IMR-90 (cell line): ENCODE measurements around the gene ROCK1. TPM values are rescaled to one million over a fixed set of nuclear protein-coding genes. Genes with fewer than 3 reads are reported as not detected.

Experiments used
- ATAC-seq: fragments of 200-7000 bp; cut with Tn5 transposase; 2 replicates; pipeline ENCODE4 v1.9.1; 2020; ENCODE audit warnings: low read depth, mild to moderate bottlenecking, moderate library complexity
- BruUV-seq: library from RNA; stranded (reverse); fragments of 400-500 nt; replicated peaks from 2 replicates; lab custom pipeline; 2021; lab: Mats Ljungman, UMichigan
- CTCF ChIA-PET: fragments of 300-600 bp; formaldehyde crosslinking; extraction: SDS; loops from one replicate; lab custom pipeline; 2021; ENCODE audit warnings: antibody characterized with exemption; lab: Yijun Ruan, JAX
- POLR2A ChIA-PET: fragments of 300-600 bp; sonication (Branson Sonifier 250); formaldehyde crosslinking; loops from one replicate; lab custom pipeline; 2022; ENCODE audit warnings: antibody characterized with exemption; ENCODE audit not compliant: unreplicated experiment; lab: Charles Lee
- DNase-seq: peaks from one replicate; pipeline ENCODE4 v3.0.0; 2013
- H2AFZ ChIP-seq: replicated peaks from 2 replicates; pipeline ENCODE3; 2013; ENCODE audit warnings: low read length, mild to moderate bottlenecking; ENCODE audit not compliant: poor library complexity
- H2AK5ac ChIP-seq: 2 replicates; pipeline ENCODE4 v1.6.1; 2013; ENCODE audit warnings: low read depth, low read length, inconsistent platforms
- H2AK9ac ChIP-seq: replicated peaks from 2 replicates; pipeline ENCODE3; 2013; ENCODE audit warnings: mild to moderate bottlenecking, low read depth, low read length, moderate library complexity; ENCODE audit not compliant: poor library complexity
- H2BK120ac ChIP-seq: 2 replicates; pipeline ENCODE4 v1.6.1; 2013; ENCODE audit warnings: low read depth, low read length, inconsistent platforms
- H2BK15ac ChIP-seq: 3 replicates; pipeline ENCODE4 v1.6.1; 2013; ENCODE audit warnings: low read depth, low read length, inconsistent platforms
- H2BK20ac ChIP-seq: 2 replicates; pipeline ENCODE4 v1.6.1; 2013; ENCODE audit warnings: low read depth, mild to moderate bottlenecking, inconsistent platforms, low read length, moderate library complexity
- H2BK5ac ChIP-seq: 2 replicates; pipeline ENCODE4 v1.6.1; 2013; ENCODE audit warnings: mild to moderate bottlenecking, low read depth, low read length, inconsistent platforms; ENCODE audit not compliant: poor library complexity, severe bottlenecking
- H3K14ac ChIP-seq: replicated peaks from 2 replicates; pipeline ENCODE4 v1.6.1; 2013; ENCODE audit warnings: low read depth, low read length, inconsistent platforms
- H3K18ac ChIP-seq: 2 replicates; pipeline ENCODE4 v1.6.1; 2013; ENCODE audit warnings: low read depth, low read length, control low read depth
- H3K23ac ChIP-seq: 2 replicates; pipeline ENCODE4 v1.6.1; 2013; ENCODE audit warnings: low read depth, low read length, inconsistent platforms
- H3K27ac ChIP-seq: 2 replicates; pipeline ENCODE4 v1.5.1; 2013; ENCODE audit warnings: mild to moderate bottlenecking, control low read depth, low read length; ENCODE audit not compliant: insufficient read depth
- H3K27me3 ChIP-seq: 2 replicates; pipeline ENCODE4 v1.6.1; 2013; ENCODE audit warnings: low read length; ENCODE audit not compliant: control insufficient read depth, insufficient read depth
- H3K36me3 ChIP-seq: 2 replicates; pipeline ENCODE4 v1.6.1; 2013; ENCODE audit warnings: low read length, mixed read lengths; ENCODE audit not compliant: control insufficient read depth, insufficient read depth
- H3K4ac ChIP-seq: 2 replicates; pipeline ENCODE4 v1.6.1; 2013; ENCODE audit warnings: low read depth, low read length, inconsistent platforms
- H3K4me1 ChIP-seq: 2 replicates; pipeline ENCODE4 v1.6.1; 2013; ENCODE audit warnings: low read length, mixed read lengths; ENCODE audit not compliant: control insufficient read depth, insufficient read depth
- H3K4me2 ChIP-seq: 2 replicates; pipeline ENCODE4 v1.6.1; 2013; ENCODE audit warnings: low read depth, mild to moderate bottlenecking, control low read depth, low read length, moderate library complexity
- H3K4me3 ChIP-seq: 2 replicates; pipeline ENCODE4 v1.5.1; 2013; ENCODE audit warnings: low read depth, mild to moderate bottlenecking, control low read depth, low read length, moderate library complexity; ENCODE audit not compliant: insufficient read depth
- H3K56ac ChIP-seq: 2 replicates; pipeline ENCODE4 v1.6.1; 2013; ENCODE audit warnings: low read length, inconsistent platforms; ENCODE audit not compliant: insufficient read depth; ENCODE audit errors: extremely low read depth
- H3K79me1 ChIP-seq, 2 experiments: 2 replicates each; pipeline ENCODE4 v1.6.1; 2013; ENCODE audit warnings: low read length in 2 of 2, inconsistent platforms in 1 of 2, low read depth in 1 of 2
- H3K9ac ChIP-seq: 2 replicates; pipeline ENCODE4 v1.6.1; 2013; ENCODE audit warnings: low read depth, low read length, control low read depth
- H3K9me1 ChIP-seq: 2 replicates; pipeline ENCODE4 v1.6.1; 2013; ENCODE audit warnings: low read length, inconsistent platforms; ENCODE audit not compliant: insufficient read depth
- H3K9me3 ChIP-seq: 2 replicates; pipeline ENCODE4 v1.6.1; 2013; ENCODE audit warnings: low read length; ENCODE audit not compliant: control insufficient read depth, insufficient read depth
- H4K20me1 ChIP-seq: 2 replicates; pipeline ENCODE4 v1.6.1; 2013; ENCODE audit warnings: low read length, inconsistent platforms; ENCODE audit not compliant: insufficient read depth
- H4K5ac ChIP-seq: 2 replicates; pipeline ENCODE4 v1.6.1; 2013; ENCODE audit warnings: mild to moderate bottlenecking, low read depth, low read length, control low read depth
- H4K8ac ChIP-seq, 2 experiments: 2 replicates each; pipeline ENCODE4 v1.6.1; 2013; ENCODE audit warnings: low read depth in 2 of 2, low read length in 2 of 2, control low read depth in 1 of 2, inconsistent platforms in 1 of 2
- H4K91ac ChIP-seq: 2 replicates; pipeline ENCODE4 v1.6.1; 2013; ENCODE audit warnings: low read depth, low read length, inconsistent platforms; ENCODE audit not compliant: insufficient read depth
- CHD1 ChIP-seq: IDR thresholded peaks from 2 replicates; pipeline ENCODE4 v1.6.1; 2012; ENCODE audit warnings: low read depth, low read length, improper control_type of control experiment
- WGBS, 2 experiments: methylation state at CpG; one replicate each; pipeline versions ENCODE4 v1.1.5 to v1.1.7; 2013; ENCODE audit warnings: missing lambda C conversion rate in 2 of 2; ENCODE audit not compliant: insufficient read length in 1 of 2; ENCODE audit errors: extremely low coverage in 2 of 2; 5-methylcytosine and 5-hydroxymethylcytosine counted together
- dilution Hi-C: fragments of 300-500 bp; cut with HindIII; formaldehyde crosslinking; loops from one replicate; pipeline ENCODE4 v1.14.3; 2018; ENCODE audit warnings: low sequenced_read_pairs; ENCODE audit not compliant: unreplicated experiment
- in situ Hi-C: fragments of 300-500 bp; cut with MboI; formaldehyde crosslinking; loops from 3 replicates; pipeline ENCODE4 v1.14.3; 2019; ENCODE audit warnings: low sequenced_read_pairs, inconsistent platforms, mixed read lengths
- intact Hi-C: fragments of 100-400 bp; cut with micrococcal nuclease; formaldehyde crosslinking; loops from 2 replicates; pipeline ENCODE4 v1.10.0; 2022
- polyA plus RNA-seq, 3 experiments: library from polyadenylated mRNA; depleted of rRNA; stranded (reverse); fragments of >200 nt; gene quantifications; 2 replicates each; pipeline ENCODE4 v1.2.3, GENCODE V29; 2012; ENCODE audit warnings: low replicate concordance in 1 of 3
- total RNA-seq: library from RNA; depleted of rRNA; stranded (reverse); fragments of >200 nt; gene quantifications from 2 replicates; pipeline ENCODE4 v1.2.3, GENCODE V29; 2012

Gene ROCK1
- total and polyA plus RNA-seq, 2 of the 4 experiments (the other 2 are of a cell fraction) = 9.9 to 17.0 TPM

GRCh38 chr18:21040466-21040865, 71.1 kb downstream of the ROCK1 start:
- H3K4ac ChIP-seq = no peak overlapping the region
- no peaks in the 10 kb centered on the region for H3K27me3 ChIP-seq
- DNase-seq (no peak), ATAC-seq (no peak)
- H3K27ac ChIP-seq = no peak overlapping the region
- no peak overlapping the region for H2BK20ac ChIP-seq
- dilution Hi-C loops = no loop called here
- no peaks in the 10 kb centered on the region for H3K9me3 ChIP-seq
- no peak overlapping the region for H2BK5ac ChIP-seq
- in situ Hi-C loops = no loop called here
- no peaks in the 10 kb centered on the region for H3K4me1 ChIP-seq
- H3K4me2 ChIP-seq = no peak overlapping the region
- no peak overlapping the region for H2AFZ ChIP-seq
- H2BK15ac ChIP-seq = no peak overlapping the region
- no peak overlapping the region for H3K14ac ChIP-seq
- no peak overlapping the region for H2AK5ac ChIP-seq
- no peak overlapping the region for H3K4me3 ChIP-seq
- ChIA-PET POLR2A (no interaction called here), CTCF (no interaction called here)
- H3K79me1 ChIP-seq = peaks cover 0 to 8% of the 10 kb centered on the region in 2 experiments; a peak in 1 of 4 replicates
- no CpG with 5 or more reads among the region's 2 CpGs for WGBS, 2 experiments
- no peak overlapping the region for H3K18ac ChIP-seq
- H3K9me1 ChIP-seq = no peaks in the 10 kb centered on the region; the same call in 1 of the 2 replicates
- H4K5ac ChIP-seq = no peak overlapping the region
- H2AK9ac ChIP-seq = no peak overlapping the region
- H3K23ac ChIP-seq = no peak overlapping the region
- H4K8ac ChIP-seq = no peak overlapping the region
- no TSS peak for BruUV-seq
- H3K9ac ChIP-seq = no peak overlapping the region
- H2BK120ac ChIP-seq = no peak overlapping the region
- H4K20me1 ChIP-seq = no peaks in the 10 kb centered on the region
- H3K56ac ChIP-seq = no peak overlapping the region
- no peak for TF ChIP-seq CHD1
- no peak overlapping the region for H4K91ac ChIP-seq
- peaks cover 1% of the 10 kb centered on the region; the same call in 1 of the 2 replicates for H3K36me3 ChIP-seq
- intact Hi-C loops = loop anchor here (5.0 kb wide), 1 partner anchor 38 kb away; no protein-coding TSS in a partner anchor
